KMS-11 (cell line): Measurements from ENCODE around the gene RANBP17.

ENCODE experiments used
- H2AFZ ChIP-seq: fragments of 200-600 bp; sonication (generic); 2 replicates; pipeline ENCODE4 v1.6.1; 2016; ENCODE audit warnings: antibody characterized with exemption, mixed run types, low read depth
- H3K27ac ChIP-seq: fragments of 200-600 bp; sonication (generic); 2 replicates; pipeline ENCODE4 v1.6.1; 2016; ENCODE audit warnings: mild to moderate bottlenecking, mixed run types
- H3K27me3 ChIP-seq: fragments of 200-600 bp; sonication (generic); 2 replicates; pipeline ENCODE4 v1.6.1; 2017; ENCODE audit warnings: mild to moderate bottlenecking, low read depth, mixed run types, moderate library complexity; ENCODE audit not compliant: insufficient read depth
- H3K36me3 ChIP-seq: fragments of 200-600 bp; sonication (generic); 2 replicates; pipeline ENCODE4 v1.6.1; 2017; ENCODE audit warnings: mild to moderate bottlenecking, mixed run types; ENCODE audit not compliant: insufficient read depth
- H3K4me1 ChIP-seq: fragments of 200-600 bp; sonication (generic); 2 replicates; pipeline ENCODE4 v1.6.1; 2016; ENCODE audit warnings: mild to moderate bottlenecking, low read depth, mixed run types; ENCODE audit not compliant: poor library complexity, severe bottlenecking
- H3K4me2 ChIP-seq: fragments of 200-600 bp; sonication (generic); 2 replicates; pipeline ENCODE4 v1.7.0; 2016; ENCODE audit warnings: mild to moderate bottlenecking, mixed run types
- H3K4me3 ChIP-seq: fragments of 200-600 bp; sonication (generic); IDR thresholded peaks from 2 replicates; pipeline ENCODE4 v1.6.1; 2017; ENCODE audit warnings: low read depth, low read length, mixed read lengths; ENCODE audit not compliant: insufficient read depth
- H3K79me2 ChIP-seq: fragments of 200-600 bp; sonication (generic); 2 replicates; pipeline ENCODE4 v1.6.1; 2016; ENCODE audit warnings: low read depth, mixed run types; ENCODE audit not compliant: insufficient read depth
- H3K9ac ChIP-seq: fragments of 200-600 bp; sonication (generic); 2 replicates; pipeline ENCODE4 v1.6.1; 2016; ENCODE audit warnings: mild to moderate bottlenecking, mixed run types
- H4K20me1 ChIP-seq: fragments of 200-600 bp; sonication (generic); 2 replicates; pipeline ENCODE4 v1.6.1; 2016; ENCODE audit warnings: mild to moderate bottlenecking, mixed run types; ENCODE audit not compliant: insufficient read depth
- TF ChIP-seq, protein P1 (sequence below): fragments of 200-600 bp; sonication (generic); conservative IDR thresholded peaks from 2 replicates; pipeline ENCODE4 v1.6.1; 2017; ENCODE audit warnings: low read depth, mild to moderate bottlenecking, antibody characterized with exemption, low read length, moderate library complexity, mixed read lengths

Gene RANBP17

GRCh38 chr5:171312129-171312974 lies 450.5 kb downstream of the RANBP17 start:
- Histone ChIP-seq H3K4me2 (no peak overlapping the region), H3K36me3 (no peaks in the 10 kb centered on the region), H3K27me3 (no peaks in the 10 kb centered on the region), H3K27ac (no peak overlapping the region), H3K4me1 (no peaks in the 10 kb centered on the region), H3K79me2 (no peaks in the 10 kb centered on the region), H4K20me1 (no peaks in the 10 kb centered on the region), H2AFZ (no peak overlapping the region), H3K9ac (no peak overlapping the region), H3K4me3 (no peak overlapping the region)
- TF ChIP-seq, protein P1, sequence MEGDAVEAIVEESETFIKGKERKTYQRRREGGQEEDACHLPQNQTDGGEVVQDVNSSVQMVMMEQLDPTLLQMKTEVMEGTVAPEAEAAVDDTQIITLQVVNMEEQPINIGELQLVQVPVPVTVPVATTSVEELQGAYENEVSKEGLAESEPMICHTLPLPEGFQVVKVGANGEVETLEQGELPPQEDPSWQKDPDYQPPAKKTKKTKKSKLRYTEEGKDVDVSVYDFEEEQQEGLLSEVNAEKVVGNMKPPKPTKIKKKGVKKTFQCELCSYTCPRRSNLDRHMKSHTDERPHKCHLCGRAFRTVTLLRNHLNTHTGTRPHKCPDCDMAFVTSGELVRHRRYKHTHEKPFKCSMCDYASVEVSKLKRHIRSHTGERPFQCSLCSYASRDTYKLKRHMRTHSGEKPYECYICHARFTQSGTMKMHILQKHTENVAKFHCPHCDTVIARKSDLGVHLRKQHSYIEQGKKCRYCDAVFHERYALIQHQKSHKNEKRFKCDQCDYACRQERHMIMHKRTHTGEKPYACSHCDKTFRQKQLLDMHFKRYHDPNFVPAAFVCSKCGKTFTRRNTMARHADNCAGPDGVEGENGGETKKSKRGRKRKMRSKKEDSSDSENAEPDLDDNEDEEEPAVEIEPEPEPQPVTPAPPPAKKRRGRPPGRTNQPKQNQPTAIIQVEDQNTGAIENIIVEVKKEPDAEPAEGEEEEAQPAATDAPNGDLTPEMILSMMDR: no peak

DNA sequence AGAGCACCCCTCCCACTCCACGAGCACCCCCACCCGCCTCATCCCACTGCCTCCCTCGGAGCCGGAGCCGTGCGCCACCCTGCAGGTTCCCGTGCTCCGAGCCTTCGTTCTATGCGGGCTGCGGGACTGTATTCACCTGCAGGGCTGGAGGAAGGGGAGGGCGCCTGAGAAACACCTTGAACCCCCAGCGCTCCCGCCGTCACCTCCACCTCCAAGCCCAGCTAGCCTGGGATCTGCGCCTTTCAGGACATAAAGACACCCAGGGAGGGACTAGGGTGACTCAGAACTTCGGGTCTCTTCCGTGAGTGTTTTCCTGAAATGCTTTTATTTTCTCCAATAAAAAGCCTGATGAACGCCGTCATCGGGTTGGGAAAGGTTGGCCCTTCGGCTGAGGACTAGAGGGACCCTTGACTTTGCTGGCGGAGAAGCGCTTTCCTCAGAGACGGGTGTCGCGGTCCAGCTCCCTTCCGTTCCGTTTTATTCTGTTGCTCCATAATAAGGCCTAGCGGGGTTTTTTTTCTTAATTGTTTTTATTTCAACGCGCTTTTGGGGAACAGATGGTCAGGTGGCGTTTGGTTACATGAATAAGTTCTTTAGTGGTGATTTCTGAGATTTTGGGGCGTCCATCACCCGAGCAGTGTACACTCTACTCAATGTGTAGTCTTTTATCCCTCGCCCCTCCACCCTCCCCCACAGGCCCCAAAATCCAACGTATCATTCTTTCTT lies 451.8 kb downstream of the RANBP17 start:
- no peak overlapping the region for H3K4me2 ChIP-seq
- no peaks in the 10 kb centered on the region for H4K20me1 ChIP-seq
- no peaks in the 10 kb centered on the region for H3K4me1 ChIP-seq
- no peaks in the 10 kb centered on the region for H3K36me3 ChIP-seq
- no peak overlapping the region for H3K9ac ChIP-seq
- TF ChIP-seq, protein P1: no peak
- no peak overlapping the region for H2AFZ ChIP-seq
- H3K27me3 ChIP-seq: no peaks in the 10 kb centered on the region
- H3K4me3 ChIP-seq: no peak overlapping the region
- H3K79me2 ChIP-seq: no peaks in the 10 kb centered on the region
- H3K27ac ChIP-seq: no peak overlapping the region

DNA sequence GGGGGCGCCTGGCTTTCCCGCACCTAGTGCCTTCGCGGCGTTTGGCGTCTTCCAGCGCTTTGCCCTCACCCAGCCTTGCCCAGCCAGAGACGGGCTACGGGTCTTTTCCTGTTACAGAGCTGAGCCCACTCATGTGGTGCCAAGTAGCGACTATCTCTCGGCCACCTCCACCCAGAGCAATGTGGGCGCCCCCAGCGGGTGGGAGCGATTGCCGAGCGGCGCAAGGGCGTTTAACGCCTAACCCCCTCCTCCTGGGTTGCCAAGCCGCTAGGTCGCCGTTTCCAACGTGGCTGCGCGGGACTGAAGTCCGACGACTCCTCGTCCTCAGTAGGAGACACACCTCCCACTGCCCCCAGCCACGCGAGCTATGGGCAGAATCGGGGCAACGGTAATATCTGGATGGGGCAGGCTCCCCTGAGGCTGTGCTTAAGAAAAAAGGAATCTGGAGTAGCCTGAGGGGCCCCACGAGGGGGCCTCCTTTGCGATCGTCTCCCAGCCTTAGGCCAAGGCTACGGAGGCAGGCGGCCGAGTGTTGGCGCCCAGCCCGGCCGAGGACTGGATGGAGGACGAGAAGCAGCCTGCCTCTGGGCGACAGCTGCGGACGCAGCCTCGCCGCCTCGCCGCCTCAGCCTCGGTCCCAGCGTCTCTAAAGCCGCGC lies 453.0 kb downstream of the RANBP17 start:
- Histone ChIP-seq H3K4me1 (no peaks in the 10 kb centered on the region), H3K27me3 (no peaks in the 10 kb centered on the region), H3K9ac (no peak overlapping the region), H4K20me1 (no peaks in the 10 kb centered on the region), H2AFZ (no peak overlapping the region), H3K27ac (no peak overlapping the region), H3K4me2 (no peak overlapping the region), H3K4me3 (no peak overlapping the region), H3K36me3 (no peaks in the 10 kb centered on the region), H3K79me2 (no peaks in the 10 kb centered on the region)
- TF ChIP-seq, protein P1: no peak

- H2AFZ ChIP-seq: no peak overlapping the region
- H3K9ac ChIP-seq: no peak overlapping the region
- H4K20me1 ChIP-seq: no peaks in the 10 kb centered on the region
- no peaks in the 10 kb centered on the region for H3K79me2 ChIP-seq
- no peak overlapping the region for H3K4me2 ChIP-seq
- H3K27me3 ChIP-seq: no peaks in the 10 kb centered on the region
- H3K4me3 ChIP-seq: no peak overlapping the region
- TF ChIP-seq, protein P1: no peak
- H3K27ac ChIP-seq: no peak overlapping the region
- H3K36me3 ChIP-seq: no peaks in the 10 kb centered on the region
- no peaks in the 10 kb centered on the region for H3K4me1 ChIP-seq
Observed at GRCh38 chr5:171315386-171315891, 453.6 kb downstream of the RANBP17 start.
